ENCODE results near the gene CLPTM1.

- TF ChIP-seq EZH2 (IDR thresholded peaks at IDR 0.05; ENCODE audit: borderline replicate concordance, insufficient read depth, low read depth, low read length, poor library complexity, severe bottlenecking) (no peak), CTCF (IDR thresholded peaks at IDR 0.05) (no peak)
Observed at GRCh38 chr19:44948237-44948636, 6.9 kb upstream of the CLPTM1 start.
